ENCODE data around the gene RHOB. TPM values are rescaled to one million over a fixed set of nuclear protein-coding genes. Genes with fewer than 3 reads are reported as not detected.
"Not testable (repeated sequence)": the region's sequence is repeated elsewhere in the genome, so short reads cannot be mapped to it uniquely, and the experiment has no call there.

The RHOB gene
- total RNA-seq, 1 donor from 2014 or later = 191 TPM

DNA sequence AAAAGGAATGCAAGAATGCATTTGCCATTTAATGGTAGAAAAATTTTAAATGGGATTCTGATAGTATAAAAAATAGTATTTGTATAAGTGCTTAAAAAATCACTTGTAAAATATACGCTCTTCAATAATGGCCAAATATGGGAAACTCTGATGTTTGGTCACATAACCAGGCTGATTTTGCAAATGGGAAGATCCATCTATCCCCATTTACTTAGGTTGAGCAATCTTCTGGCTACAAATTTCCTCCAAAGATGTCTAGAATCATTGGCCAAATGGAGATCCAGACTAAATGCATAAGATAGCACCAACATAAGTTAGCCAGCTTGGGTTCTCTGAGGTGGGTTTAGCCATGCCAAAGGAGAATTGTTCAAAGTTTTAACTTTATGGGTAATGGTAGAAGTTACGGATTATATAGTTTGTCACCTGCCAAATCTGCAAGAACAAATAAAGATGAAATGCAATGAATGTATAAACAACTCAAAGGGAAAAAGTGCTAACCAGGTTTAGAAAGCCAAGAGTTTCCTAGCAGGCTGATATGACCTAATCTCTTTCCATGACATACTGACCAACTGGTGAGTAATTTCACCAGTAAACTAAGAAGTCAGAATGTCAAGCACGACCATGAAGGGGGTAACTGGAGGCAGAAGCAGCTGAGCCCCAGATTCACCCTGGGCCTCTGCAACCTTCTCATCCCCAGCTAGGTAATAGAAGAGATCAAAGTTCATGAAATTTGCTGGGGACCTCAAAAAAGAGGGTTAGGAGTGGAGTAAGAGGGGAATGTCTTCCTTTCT is 10.0 kb downstream of the RHOB start:
- H3K4me1 ChIP-seq = no peaks in the 10 kb centered on the region
- no peak overlapping the region for H3K4me3 ChIP-seq
- H3K9me3 ChIP-seq = no peaks in the 10 kb centered on the region
- TF ChIP-seq, protein P1, sequence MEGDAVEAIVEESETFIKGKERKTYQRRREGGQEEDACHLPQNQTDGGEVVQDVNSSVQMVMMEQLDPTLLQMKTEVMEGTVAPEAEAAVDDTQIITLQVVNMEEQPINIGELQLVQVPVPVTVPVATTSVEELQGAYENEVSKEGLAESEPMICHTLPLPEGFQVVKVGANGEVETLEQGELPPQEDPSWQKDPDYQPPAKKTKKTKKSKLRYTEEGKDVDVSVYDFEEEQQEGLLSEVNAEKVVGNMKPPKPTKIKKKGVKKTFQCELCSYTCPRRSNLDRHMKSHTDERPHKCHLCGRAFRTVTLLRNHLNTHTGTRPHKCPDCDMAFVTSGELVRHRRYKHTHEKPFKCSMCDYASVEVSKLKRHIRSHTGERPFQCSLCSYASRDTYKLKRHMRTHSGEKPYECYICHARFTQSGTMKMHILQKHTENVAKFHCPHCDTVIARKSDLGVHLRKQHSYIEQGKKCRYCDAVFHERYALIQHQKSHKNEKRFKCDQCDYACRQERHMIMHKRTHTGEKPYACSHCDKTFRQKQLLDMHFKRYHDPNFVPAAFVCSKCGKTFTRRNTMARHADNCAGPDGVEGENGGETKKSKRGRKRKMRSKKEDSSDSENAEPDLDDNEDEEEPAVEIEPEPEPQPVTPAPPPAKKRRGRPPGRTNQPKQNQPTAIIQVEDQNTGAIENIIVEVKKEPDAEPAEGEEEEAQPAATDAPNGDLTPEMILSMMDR (IDR thresholded peaks at IDR 0.05) = no peak
- no peaks in the 10 kb centered on the region for H3K36me3 ChIP-seq
- DNase-seq (no peak), ATAC-seq (no peak)
- no peak overlapping the region for H3K27ac ChIP-seq
- intact Hi-C loops (cut with DNase I) = no loop called here
- no peaks in the 10 kb centered on the region for H3K27me3 ChIP-seq

DNA sequence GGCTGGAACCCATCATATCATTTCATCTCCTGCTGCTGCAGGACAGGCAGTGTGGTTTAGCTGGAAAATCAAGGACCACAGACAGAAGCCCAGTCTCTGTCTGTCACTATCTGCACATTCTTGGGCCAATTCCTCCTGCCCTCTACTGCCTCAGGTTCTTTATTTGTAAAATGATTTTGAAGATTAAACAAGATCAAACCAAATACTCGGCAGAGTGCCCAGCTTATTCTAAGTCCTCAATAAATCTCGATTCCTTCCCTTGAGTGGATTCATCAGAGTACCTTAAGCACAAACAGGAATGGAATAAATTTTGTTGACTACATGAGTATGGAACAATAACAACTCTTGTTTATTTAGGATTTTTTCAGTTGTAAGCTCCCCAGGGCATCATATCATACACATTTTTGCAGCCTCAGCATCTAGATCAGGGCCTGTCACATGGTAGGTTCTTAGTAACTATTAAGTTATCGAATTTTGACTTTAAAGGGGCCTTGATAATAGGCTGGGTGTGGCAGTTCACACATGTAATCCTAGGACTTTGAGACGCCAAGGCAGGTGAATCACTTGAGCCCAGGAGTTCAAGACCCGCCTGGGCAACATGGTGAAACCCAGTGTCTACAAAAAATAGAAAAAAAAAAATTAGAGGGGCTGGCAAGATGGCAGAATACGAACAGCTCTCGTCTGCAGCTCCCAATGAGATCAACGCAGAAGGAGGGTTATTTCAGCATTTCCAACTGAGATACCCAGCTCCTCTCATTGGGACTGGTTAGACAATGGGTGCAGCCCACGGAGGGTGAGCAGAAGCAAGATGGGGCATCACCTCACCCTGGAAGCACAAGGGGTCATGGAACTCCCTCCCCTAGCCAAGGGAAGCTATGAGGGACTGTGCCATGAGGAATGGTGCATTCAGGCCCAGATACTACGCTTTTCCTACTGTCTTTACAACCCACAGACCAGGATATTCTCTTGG is 11.1 kb downstream of the RHOB start:
- TF ChIP-seq, protein P1 (IDR thresholded peaks at IDR 0.05) = no peak
- H3K36me3 ChIP-seq = no peaks in the 10 kb centered on the region
- DNase-seq (no peak), ATAC-seq (no peak)
- H3K27ac ChIP-seq = no peak overlapping the region
- no peak overlapping the region for H3K4me3 ChIP-seq
- H3K9me3 ChIP-seq = no peaks in the 10 kb centered on the region
- no peaks in the 10 kb centered on the region for H3K27me3 ChIP-seq
- intact Hi-C loops (cut with DNase I) = no loop called here
- H3K4me1 ChIP-seq = no peaks in the 10 kb centered on the region

DNA sequence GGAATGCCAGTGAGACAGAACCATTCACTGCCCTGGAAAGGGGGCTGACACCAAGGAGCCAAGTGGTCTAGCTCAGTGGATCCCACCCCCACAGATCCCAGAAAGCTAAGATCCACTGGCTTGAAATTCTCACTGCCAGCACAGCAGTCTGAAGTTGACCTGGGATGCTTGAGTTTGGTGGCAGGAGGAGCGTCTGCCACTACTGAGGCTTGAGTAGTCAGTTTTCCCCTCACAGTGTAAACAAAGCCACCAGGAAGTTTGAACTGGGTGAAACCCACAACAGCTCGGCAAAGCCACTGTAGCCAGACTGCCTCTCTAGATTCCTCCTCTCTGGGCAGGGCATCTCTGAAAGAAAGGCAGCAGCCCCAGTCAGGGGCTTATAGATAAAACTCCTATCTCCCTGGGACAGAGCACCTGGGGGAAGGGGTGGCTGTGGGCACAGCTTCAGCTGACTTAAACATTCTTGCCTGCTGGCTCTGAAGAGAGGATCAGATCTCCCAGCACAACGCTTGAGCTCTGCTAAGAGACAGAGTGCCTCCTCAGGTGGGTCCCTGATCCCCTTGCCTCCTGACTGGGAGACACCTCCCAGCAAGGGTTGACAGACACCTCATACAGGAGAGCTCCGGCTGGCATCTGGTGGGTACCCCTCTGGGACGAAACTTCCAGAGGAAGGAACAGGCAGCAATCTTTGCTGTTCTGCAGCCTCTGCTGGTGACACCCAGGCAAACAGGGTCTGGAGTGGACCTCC is 12.0 kb downstream of the RHOB start:
- H3K4me3 ChIP-seq; DNase-seq; H3K36me3 ChIP-seq; ATAC-seq; intact Hi-C loops (cut with DNase I); H3K27me3 ChIP-seq; H3K4me1 ChIP-seq; H3K27ac ChIP-seq; H3K9me3 ChIP-seq: not testable (repeated sequence)

DNA sequence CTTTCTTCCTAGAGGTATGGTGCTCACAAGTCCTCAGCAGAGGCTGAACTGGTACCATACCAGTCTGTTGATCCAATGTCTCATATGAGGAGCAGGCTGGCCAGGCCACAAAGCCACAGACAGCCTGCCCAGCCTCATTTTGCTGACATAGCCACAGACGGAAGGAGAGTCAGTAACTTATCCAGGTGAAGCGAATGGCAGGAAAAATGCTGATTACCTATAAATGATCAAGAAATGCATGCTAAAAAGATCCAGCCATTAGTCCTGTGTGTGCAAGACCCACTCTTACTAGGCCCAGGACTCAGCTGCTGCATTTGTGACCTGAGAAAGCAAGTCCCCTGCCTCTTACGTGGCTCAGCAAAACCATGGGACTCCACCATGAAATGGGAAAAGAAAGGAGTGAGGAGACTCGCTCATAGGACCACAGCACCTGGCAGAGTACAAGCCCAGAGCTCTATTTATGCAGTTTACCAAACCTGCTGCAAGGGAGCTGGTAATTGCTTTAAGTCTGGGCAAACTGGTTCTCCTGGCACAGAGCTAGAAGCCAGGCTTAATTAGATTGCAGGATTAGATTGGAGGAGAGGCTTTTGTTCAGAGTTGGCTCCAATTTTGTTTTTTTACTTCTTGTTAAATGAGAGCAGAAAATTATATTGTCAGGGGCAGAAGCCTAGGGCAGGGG is 19.0 kb downstream of the RHOB start:
- no peaks in the 10 kb centered on the region for H3K4me1 ChIP-seq
- DNase-seq (peak; percentile 25), ATAC-seq (no peak)
- no peak overlapping the region for H3K4me3 ChIP-seq
- no peaks in the 10 kb centered on the region for H3K36me3 ChIP-seq
- no peaks in the 10 kb centered on the region for H3K27me3 ChIP-seq
- H3K9me3 ChIP-seq = no peaks in the 10 kb centered on the region
- H3K27ac ChIP-seq = no peak overlapping the region
- intact Hi-C loops (cut with DNase I) = no loop called here
- TF ChIP-seq, protein P1 (IDR thresholded peaks at IDR 0.05) = no peak

DNA sequence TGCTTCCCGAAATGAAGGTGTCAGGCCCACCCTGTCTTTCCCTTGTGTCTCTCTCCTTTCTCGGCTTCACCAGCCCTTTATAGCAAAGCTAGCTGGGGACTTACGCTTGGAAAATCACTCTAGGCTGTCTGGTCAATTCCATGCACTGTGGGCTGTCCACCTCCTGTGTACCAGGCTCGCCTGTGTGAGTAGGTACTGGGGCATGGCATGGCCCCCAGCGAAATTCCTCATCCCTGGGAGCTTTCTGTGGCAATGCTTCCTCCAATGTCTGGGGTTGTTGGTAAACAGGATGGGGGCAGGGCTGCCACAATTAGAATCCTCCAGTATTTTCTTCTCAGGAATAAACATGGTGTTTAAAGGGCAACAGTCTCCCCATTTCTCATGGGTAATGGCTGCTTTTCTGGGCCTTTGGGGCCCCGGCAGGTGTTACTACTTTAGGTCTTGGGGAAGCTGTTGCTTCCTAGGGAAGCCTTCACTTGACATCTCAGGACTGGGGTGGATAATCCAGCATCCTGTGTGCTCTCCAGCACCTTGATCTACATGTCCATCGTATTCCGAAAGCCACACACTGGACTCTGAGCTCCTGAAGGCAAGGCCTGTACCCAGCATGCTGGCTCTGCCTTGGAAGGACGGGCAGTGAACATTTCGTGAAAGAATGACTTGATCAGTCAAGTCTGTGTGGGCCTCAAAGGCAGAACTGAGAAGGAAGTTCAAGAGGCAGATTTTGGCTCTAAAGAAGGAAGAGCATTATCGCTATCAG is 21.1 kb downstream of the RHOB start:
- no peaks in the 10 kb centered on the region for H3K27me3 ChIP-seq
- no peaks in the 10 kb centered on the region for H3K36me3 ChIP-seq
- intact Hi-C loops (cut with DNase I) = no loop called here
- H3K4me3 ChIP-seq = no peak overlapping the region
- ATAC-seq (peak; percentile 10), DNase-seq (peak; percentile 25)
- H3K9me3 ChIP-seq = no peaks in the 10 kb centered on the region
- no peaks in the 10 kb centered on the region for H3K4me1 ChIP-seq
- H3K27ac ChIP-seq = no peak overlapping the region
- TF ChIP-seq, protein P1 (IDR thresholded peaks at IDR 0.05) = no peak

All from upper lobe of right lung (tissue), 1 donor.